Cerebellar cortex (tissue), 1 donor: ENCODE results near the gene PRRT1B.

ENCODE experiments used
- DNase-seq: peaks from one replicate; pipeline ENCODE4 v3.0.0-alpha.2; 2015; ENCODE audit warnings: low spot score

Gene PRRT1B

GRCh38 chr9:131580358-131580757 lies 35.0 kb downstream of the PRRT1B start:
- DNase-seq = no peak

- DNase-seq = no peak
Measured at GRCh38 chr9:131582056-131582455, 36.7 kb downstream of the PRRT1B start.

GRCh38 chr9:131582466-131583336 lies 37.4 kb downstream of the PRRT1B start:
- DNase-seq = no peak

GRCh38 chr9:131583337-131583645 lies 38.0 kb downstream of the PRRT1B start:
- DNase-seq = no peak

GRCh38 chr9:131583836-131584555 lies 38.7 kb downstream of the PRRT1B start:
- DNase-seq = no peak

- DNase-seq = no peak
Measured at GRCh38 chr9:131584858-131585257, 39.5 kb downstream of the PRRT1B start.

GRCh38 chr9:131585375-131585774 lies 40.1 kb downstream of the PRRT1B start:
- no peak for DNase-seq

GRCh38 chr9:131587331-131587730 lies 42.0 kb downstream of the PRRT1B start:
- no peak for DNase-seq

GRCh38 chr9:131587906-131588305 lies 42.6 kb downstream of the PRRT1B start:
- DNase-seq = no peak

GRCh38 chr9:131588396-131588795 lies 43.1 kb downstream of the PRRT1B start:
- no peak for DNase-seq

GRCh38 chr9:131589124-131589711 lies 43.9 kb downstream of the PRRT1B start:
- peak; percentile 91 for DNase-seq

- DNase-seq = no peak
Measured at GRCh38 chr9:131589993-131590392, 44.7 kb downstream of the PRRT1B start.

GRCh38 chr9:131590449-131590848 lies 45.1 kb downstream of the PRRT1B start:
- no peak for DNase-seq

GRCh38 chr9:131590907-131591844 lies 45.9 kb downstream of the PRRT1B start:
- peak; percentile 81 for DNase-seq

GRCh38 chr9:131591845-131592208 lies 46.5 kb downstream of the PRRT1B start:
- no peak for DNase-seq

- DNase-seq = no peak
Measured at GRCh38 chr9:131593091-131593820, 47.9 kb downstream of the PRRT1B start.

- peak; percentile 62 for DNase-seq
Measured at GRCh38 chr9:131593936-131594665, 48.8 kb downstream of the PRRT1B start.

GRCh38 chr9:131594906-131595665 lies 49.8 kb downstream of the PRRT1B start:
- no peak for DNase-seq

GRCh38 chr9:131595696-131596429 lies 50.5 kb downstream of the PRRT1B start:
- DNase-seq = no peak
